Smooth muscle cell of the coronary artery (primary cell): Measurements from ENCODE around the gene EIF2B5. TPM values are rescaled to one million over a fixed set of nuclear protein-coding genes. Genes with fewer than 3 reads are reported as not detected.

Experiments
- total RNA-seq: library from RNA; depleted of rRNA; stranded (reverse); fragments of >200 nt; gene quantifications from 2 replicates; pipeline ENCODE4 v1.2.3, GENCODE V29; 2014; ENCODE audit warnings: low replicate concordance

The EIF2B5 gene
- 31.4 and 35.0 TPM in 2 replicates for total RNA-seq

DNA sequence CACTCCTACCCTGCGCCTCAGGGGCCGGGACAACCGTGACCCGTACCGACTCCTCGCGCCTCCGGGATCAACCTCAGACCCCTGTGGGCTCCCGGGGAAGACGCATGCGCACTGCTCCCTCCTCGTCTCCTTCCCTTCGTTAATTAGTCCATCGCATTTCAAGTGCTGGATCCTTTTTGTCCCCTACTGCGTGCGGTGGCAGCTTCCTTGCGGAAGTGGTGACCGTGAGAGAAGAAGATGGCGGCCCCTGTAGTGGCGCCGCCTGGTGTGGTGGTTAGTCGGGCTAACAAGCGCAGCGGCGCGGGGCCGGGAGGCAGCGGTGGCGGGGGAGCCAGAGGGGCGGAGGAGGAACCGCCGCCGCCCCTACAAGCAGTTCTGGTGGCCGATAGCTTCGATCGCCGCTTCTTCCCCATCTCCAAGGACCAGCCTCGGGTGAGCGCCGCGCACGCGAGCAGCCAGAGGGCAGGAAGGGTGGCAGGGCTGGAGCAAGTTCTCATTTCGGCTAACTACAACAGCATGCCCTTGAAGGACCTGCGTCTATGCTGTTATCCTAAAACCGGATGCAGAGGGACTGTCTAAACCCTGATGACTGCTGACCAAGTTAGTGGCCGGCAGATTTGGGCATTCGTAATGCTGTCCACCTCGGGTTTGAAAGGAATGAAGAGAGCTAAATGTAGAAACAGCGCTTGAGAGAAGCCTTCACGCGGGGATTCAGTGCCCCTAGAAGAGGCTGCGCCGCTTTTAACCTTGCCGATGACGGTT lies at the start of gene EIF2B5:
TSS of gene EIF2B5 (plus strand) at position 210 of the 762 bp plus-strand sequence. CDS start at position 238, 28 bp downstream.

DNA sequence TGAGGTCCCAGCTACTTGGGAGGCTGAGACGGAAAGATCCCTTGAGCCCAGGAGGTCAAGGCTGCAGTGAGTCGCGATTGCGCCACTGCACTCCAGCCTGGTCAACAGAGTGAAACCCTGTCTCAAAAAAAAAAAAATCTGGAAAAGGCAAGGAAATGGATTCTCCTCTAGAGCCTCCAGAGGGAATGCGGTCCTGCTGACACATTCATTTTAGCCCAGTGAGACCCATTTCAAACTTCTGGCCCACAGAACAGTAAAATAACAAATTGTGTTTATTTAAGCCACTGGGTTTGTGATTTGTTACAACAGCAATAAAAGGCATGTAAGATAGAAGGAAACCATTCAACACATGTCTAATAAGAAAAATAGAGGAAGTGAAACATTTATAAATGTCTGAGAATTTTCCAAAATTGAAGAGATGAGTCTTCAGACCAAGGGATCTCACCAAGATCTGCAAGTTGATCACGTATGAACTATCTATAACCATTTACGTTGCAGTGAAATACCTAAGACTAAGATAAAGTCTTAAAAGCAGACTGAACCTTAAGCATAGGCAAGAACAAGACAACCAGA lies 38.3 kb upstream of the EIF2B5 start, which contains the start of gene HTR3E:
TSS of gene HTR3E (plus strand) at position 254 of the 573 bp plus-strand sequence. CDS start 466 bp downstream, outside the sequence.

GRCh38 chr3:184154885-184155643 lies 19.9 kb downstream of the EIF2B5 start, which contains the start of gene DVL3:
DVL3 (plus strand) TSS chr3:184155377; CDS start chr3:184155636, 259 bp downstream.

DNA sequence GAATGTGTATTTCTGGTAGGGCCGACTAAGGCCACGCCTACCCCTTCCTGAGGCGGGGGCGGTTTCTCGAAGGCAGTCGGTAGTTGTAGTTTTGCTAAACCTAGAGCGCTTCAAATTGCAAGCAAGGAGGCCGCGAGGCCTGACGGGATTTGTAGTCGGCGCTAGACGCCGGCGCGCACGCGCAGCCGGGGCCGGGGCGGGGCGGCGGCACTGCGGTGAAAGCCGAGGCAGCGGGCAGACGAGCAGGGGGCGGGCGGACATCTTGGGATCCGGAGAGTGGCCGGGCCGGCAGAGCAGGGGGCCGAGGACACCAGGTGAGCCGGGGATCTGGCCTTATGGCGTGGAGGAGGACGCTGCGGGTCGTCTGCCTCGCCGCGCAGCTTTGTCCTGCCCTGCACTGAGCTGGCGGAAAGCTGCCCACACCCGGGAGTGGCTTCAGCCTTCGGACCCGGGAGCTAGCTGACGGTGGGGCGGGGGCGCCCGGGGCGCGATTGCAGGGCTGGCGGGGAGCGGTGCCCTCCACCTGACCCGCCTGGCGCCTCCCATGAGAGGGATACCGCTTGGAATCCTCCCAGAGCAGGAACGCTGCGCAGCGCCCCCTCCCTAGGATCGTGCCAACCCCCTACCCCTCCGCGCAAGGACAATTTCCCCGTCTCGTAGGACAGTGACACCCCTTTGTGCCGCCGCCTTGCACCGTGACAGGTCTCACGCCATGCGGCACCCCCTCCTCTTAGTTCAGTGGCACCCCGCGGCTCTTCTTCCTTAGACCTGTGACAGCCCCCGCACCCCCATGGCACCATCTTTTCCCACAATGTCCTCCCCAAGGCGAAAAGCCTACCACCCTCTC lies 39.7 kb downstream of the EIF2B5 start, which contains the start of gene AP2M1:
TSS of gene AP2M1 (plus strand) at position 210 of the 847 bp plus-strand sequence. CDS start 2,139 bp downstream, outside the sequence.

GRCh38 chr3:184186184-184186901 lies 51.2 kb downstream of the EIF2B5 start, which contains the start of gene ABCF3:
ABCF3 (plus strand) TSS chr3:184186199; CDS start chr3:184186208, 9 bp downstream.

Other genes starting within 250 kb of the EIF2B5 start
- 13.0 and 20.1 TPM in 2 replicates for gene ABCC5, start 117.5 kb upstream of the EIF2B5 start, total RNA-seq
- not detected in 2 replicates for gene HTR3D, start 103.6 kb upstream of the EIF2B5 start, total RNA-seq
- not detected in 2 replicates for gene HTR3C, start 82.3 kb upstream of the EIF2B5 start, total RNA-seq
- not detected in 2 replicates for gene HTR3E, start 38.3 kb upstream of the EIF2B5 start, total RNA-seq
- gene DVL3, start 20.0 kb downstream of the EIF2B5 start, total RNA-seq = 35.6 and 48.4 TPM in 2 replicates
- 739 and 849 TPM in 2 replicates for gene AP2M1, start 39.5 kb downstream of the EIF2B5 start, total RNA-seq
- 51.6 and 85.5 TPM in 2 replicates for gene ABCF3, start 50.8 kb downstream of the EIF2B5 start, total RNA-seq
- 1.3 TPM in 1 of 2 replicates, not detected in the other for gene VWA5B2, start 94.2 kb downstream of the EIF2B5 start, total RNA-seq
- gene ALG3, start 113.6 kb downstream of the EIF2B5 start, total RNA-seq = 23.9 and 32.4 TPM in 2 replicates
- 1.6 and 4.3 TPM in 2 replicates for gene EEF1AKMT4, start 114.3 kb downstream of the EIF2B5 start, total RNA-seq
- gene CAMK2N2, start 126.2 kb downstream of the EIF2B5 start, total RNA-seq = 0.12 and 0.23 TPM in 2 replicates
- gene ECE2, start 140.7 kb downstream of the EIF2B5 start, total RNA-seq = not detected in 2 replicates
- gene PSMD2, start 163.9 kb downstream of the EIF2B5 start, total RNA-seq = 574 and 714 TPM in 2 replicates
- gene EIF4G1, start 179.2 kb downstream of the EIF2B5 start, total RNA-seq = 280 and 290 TPM in 2 replicates
- gene FAM131A, start 202.2 kb downstream of the EIF2B5 start, total RNA-seq = 15.0 and 16.9 TPM in 2 replicates
- 1.7 and 3.5 TPM in 2 replicates for gene CLCN2, start 226.2 kb downstream of the EIF2B5 start, total RNA-seq
- 75.2 and 83.0 TPM in 2 replicates for gene POLR2H, start 226.4 kb downstream of the EIF2B5 start, total RNA-seq
- 0.12 TPM in 1 of 2 replicates, not detected in the other for gene THPO, start 242.8 kb downstream of the EIF2B5 start, total RNA-seq
- gene CHRD, start 244.7 kb downstream of the EIF2B5 start, total RNA-seq = 0.08 and 1.4 TPM in 2 replicates